Transverse colon (tissue), 4 donors: ENCODE results near the gene FOXP4. TPM values are rescaled to one million over a fixed set of nuclear protein-coding genes. Genes with fewer than 3 reads are reported as not detected.

Source experiments
- DNase-seq: peaks from one replicate; pipeline ENCODE4 v3.0.0-alpha.2; 2019
- H3K27ac ChIP-seq, 4 donors: fragments of 200-600 bp; sonication (generic); 2 replicates each; pipeline ENCODE4 v1.5.1; 2016 to 2018; ENCODE audit warnings: inconsistent platforms in 4 of 4
- H3K27me3 ChIP-seq: fragments of 200-600 bp; sonication (generic); 2 replicates; pipeline ENCODE4 v1.5.1; 2017; ENCODE audit warnings: inconsistent platforms
- H3K36me3 ChIP-seq, 4 donors: fragments of 200-600 bp; sonication (generic); 2 replicates each; pipeline ENCODE4 v1.5.1; 2017 to 2019; ENCODE audit warnings: inconsistent platforms in 4 of 4
- H3K4me1 ChIP-seq, 4 donors: fragments of 200-600 bp; sonication (generic); 2 replicates each; pipeline ENCODE4 v1.5.1; 2017 to 2020; ENCODE audit warnings: inconsistent platforms in 4 of 4
- H3K4me3 ChIP-seq, 4 donors: fragments of 200-600 bp; sonication (generic); 1 replicate in 1 of 4; 2 replicates in 3 of 4; pipeline versions ENCODE4 v1.5.1 to v1.6.1; 2017 to 2019; ENCODE audit warnings: inconsistent platforms in 4 of 4
- H3K9me3 ChIP-seq, 2 donors: fragments of 200-600 bp; sonication (generic); 2 replicates each; pipeline ENCODE4 v1.5.1; 2017 to 2019; ENCODE audit warnings: inconsistent platforms in 2 of 2
- EP300 ChIP-seq: sonication (generic); formaldehyde crosslinking; IDR thresholded peaks from one replicate; pipeline ENCODE4 v1.6.1; 2017; ENCODE audit warnings: antibody characterized with exemption, low read depth
- POLR2A ChIP-seq: fragments of 450-650 bp; IDR thresholded peaks from one replicate; pipeline ENCODE4 v1.6.1; 2016; ENCODE audit warnings: antibody characterized with exemption, mild to moderate bottlenecking, moderate library complexity
- POLR2AphosphoS5 ChIP-seq, 3 donors: sonication (generic); formaldehyde crosslinking; IDR thresholded peaks; one replicate each; pipeline ENCODE4 v1.6.1; 2016; ENCODE audit warnings: antibody characterized with exemption in 3 of 3
- WGBS, 2 donors: methylation state at CpG; one replicate each; pipeline ENCODE4 v1.1.5; 2018; ENCODE audit warnings: low coverage in 1 of 2; 5-methylcytosine and 5-hydroxymethylcytosine counted together
- in situ Hi-C, 4 donors: fragments of 200-750 bp; cut with MboI; loops; one replicate each; pipeline versions ENCODE4 v1.15.0 to v1.15.1; 2017; ENCODE audit warnings: low sequenced_read_pairs in 3 of 4, low pct_ligation_motif_present in 1 of 4, low pct_unique_long_range_greater_than_20kb in 1 of 4
- intact Hi-C: fragments of 100-400 bp; cut with DNase I; formaldehyde crosslinking; loops from one replicate; pipeline ENCODE4 v1.15.1; 2023; ENCODE audit warnings: low total_unique reads
- total RNA-seq, 4 donors: library from RNA; depleted of rRNA; stranded (reverse); fragments of >200 nt; gene quantifications; one replicate each; pipeline ENCODE4 v1.1.0, GENCODE V29; 2016
- TF ChIP-seq, protein P1 (sequence below), 5 experiments: fragments of 200-600 bp in 3 of 5; fragments of 450-650 bp in 2 of 5; sonication (generic) in 3 of 5; IDR thresholded peaks; 1 replicate in 2 of 5; 2 replicates in 3 of 5; pipeline ENCODE4 v1.5.1; 2016 to 2017; ENCODE audit warnings: antibody characterized with exemption in 5 of 5, inconsistent platforms in 3 of 5, mild to moderate bottlenecking in 2 of 5, moderate library complexity in 1 of 5

FOXP4 gene
- total RNA-seq, 4 donors from 2014 or later = 13.8 to 45.6 (median 17.2) TPM

DNA sequence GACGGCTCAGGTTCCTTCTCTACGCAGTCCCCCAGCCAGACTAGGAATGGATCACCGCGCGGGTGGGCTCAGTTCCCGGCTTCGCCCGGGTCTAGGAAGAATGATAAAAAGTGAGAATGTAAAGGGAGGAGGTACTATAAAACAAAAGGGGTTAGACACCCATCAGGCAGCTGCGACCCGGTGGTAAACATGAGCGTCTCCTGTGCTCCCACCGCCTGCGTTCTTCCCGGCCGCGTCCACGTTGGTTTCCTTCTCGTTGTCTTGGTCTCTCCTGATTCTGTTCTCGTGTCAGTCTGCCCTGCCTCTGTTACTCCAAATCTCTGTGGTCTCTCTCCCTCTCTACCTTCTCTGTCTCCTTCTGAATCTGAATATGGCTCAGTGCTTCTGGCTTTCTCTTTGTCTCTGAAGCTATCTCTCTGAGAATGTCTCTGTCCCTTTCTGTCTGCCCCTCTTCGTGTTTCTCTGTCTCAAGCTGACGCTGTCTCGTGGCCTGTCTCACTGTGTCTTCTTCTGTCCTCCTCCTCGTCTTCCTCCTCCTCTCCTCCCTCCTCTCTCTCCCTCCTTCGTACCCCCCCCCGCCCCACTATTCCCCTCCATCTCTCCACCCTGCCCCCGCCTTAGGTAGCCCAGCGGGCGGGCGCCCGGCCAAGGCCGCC lies 41.6 kb upstream of the FOXP4 start:
- TF ChIP-seq POLR2AphosphoS5 (IDR thresholded peaks at IDR 0.05) (no peak), POLR2A (no peak), EP300 (no peak)
- TF ChIP-seq, protein P1, sequence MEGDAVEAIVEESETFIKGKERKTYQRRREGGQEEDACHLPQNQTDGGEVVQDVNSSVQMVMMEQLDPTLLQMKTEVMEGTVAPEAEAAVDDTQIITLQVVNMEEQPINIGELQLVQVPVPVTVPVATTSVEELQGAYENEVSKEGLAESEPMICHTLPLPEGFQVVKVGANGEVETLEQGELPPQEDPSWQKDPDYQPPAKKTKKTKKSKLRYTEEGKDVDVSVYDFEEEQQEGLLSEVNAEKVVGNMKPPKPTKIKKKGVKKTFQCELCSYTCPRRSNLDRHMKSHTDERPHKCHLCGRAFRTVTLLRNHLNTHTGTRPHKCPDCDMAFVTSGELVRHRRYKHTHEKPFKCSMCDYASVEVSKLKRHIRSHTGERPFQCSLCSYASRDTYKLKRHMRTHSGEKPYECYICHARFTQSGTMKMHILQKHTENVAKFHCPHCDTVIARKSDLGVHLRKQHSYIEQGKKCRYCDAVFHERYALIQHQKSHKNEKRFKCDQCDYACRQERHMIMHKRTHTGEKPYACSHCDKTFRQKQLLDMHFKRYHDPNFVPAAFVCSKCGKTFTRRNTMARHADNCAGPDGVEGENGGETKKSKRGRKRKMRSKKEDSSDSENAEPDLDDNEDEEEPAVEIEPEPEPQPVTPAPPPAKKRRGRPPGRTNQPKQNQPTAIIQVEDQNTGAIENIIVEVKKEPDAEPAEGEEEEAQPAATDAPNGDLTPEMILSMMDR (IDR thresholded peaks at IDR 0.05) = no peak
- in situ Hi-C loops = no loop called here
- DNase-seq = no peak
- intact Hi-C loops = loop anchor here (2.0 to 5.0 kb wide), 2 partner anchors 42 to 77 kb away; partner anchors contain the start of gene FOXP4
- H3K36me3 ChIP-seq = no peaks in the 10 kb centered on the region
- peaks cover 30% of the 10 kb centered on the region for H3K27me3 ChIP-seq
- H3K4me1 ChIP-seq = peaks cover 6 to 28% (median 24%) of the 10 kb centered on the region in 4 donors
- no peaks in the 10 kb centered on the region for H3K9me3 ChIP-seq
- H3K4me3 ChIP-seq = peak overlapping the region in 3 of 4 donors; percentile 1 to 51 (median 29)
- WGBS, 2 donors = 0 to 7% methylated on average over 11 to 29 of the region's 31 CpGs
- peak overlapping the region; percentile 71 to 79 (median 75) for H3K27ac ChIP-seq

DNA sequence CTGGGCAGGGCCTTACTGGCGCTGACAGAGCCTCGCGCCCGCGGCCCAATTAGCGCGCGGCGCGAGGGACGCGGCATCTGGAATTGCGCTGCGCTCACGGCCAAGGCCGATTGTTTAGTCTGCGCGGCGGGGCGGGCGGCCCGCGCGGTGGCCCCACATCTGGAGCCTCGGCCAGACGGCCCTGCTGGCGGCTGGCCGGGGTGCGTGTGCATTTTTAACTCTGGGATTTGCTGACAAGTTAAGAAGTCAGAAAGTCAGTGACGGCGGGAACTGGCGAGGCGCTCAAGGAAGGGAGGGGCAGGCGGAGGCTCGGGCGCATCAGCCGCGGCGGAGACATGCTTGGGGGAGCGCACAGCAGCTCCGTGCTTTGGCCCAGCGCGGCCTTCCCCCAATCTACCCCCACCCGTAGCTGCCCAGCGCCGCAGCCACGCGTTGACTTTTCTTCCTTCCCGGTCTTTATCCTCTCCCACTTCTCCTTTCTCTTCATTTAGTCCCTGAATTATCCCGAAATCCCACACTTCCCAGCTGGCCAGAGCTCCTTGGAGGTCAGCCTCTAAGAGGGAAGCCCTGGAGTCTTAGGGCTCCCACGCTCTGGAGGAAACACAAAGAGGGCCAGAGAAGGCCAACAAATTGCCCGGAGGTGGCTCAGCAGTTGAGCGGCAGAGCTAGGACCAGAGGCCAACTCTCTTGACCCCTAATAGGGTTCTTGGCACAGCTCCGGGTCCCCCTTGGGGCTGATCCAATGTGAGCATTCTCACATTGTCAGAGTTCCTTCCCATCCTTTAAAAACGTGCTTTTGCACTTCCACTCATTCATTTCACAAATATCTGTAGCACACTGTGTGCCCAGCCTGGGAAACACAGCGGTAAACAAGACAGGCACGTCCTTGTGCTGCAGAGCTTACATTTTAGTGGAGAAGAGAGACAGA lies 40.8 kb upstream of the FOXP4 start:
- H3K4me1 ChIP-seq = peaks cover 6 to 28% (median 24%) of the 10 kb centered on the region in 4 donors
- DNase-seq = peak; percentile 72
- TF ChIP-seq POLR2A (no peak), POLR2AphosphoS5 (IDR thresholded peaks at IDR 0.05) (peak; percentile 49 to 60 (median 56))
- peaks cover 30% of the 10 kb centered on the region for H3K27me3 ChIP-seq
- H3K4me3 ChIP-seq = peak overlapping the region in 3 of 4 donors; percentile 1 to 51 (median 29)
- peak overlapping the region; percentile 71 to 79 (median 75) for H3K27ac ChIP-seq
- WGBS, 2 donors = 7 to 20% methylated on average over 10 to 38 of the region's 57 CpGs
- intact Hi-C loops = loop anchor here (2.0 kb wide), 1 partner anchor 41 kb away; the partner anchor contains the start of gene FOXP4
- in situ Hi-C loops = no loop called here
- no peaks in the 10 kb centered on the region for H3K9me3 ChIP-seq
- no peaks in the 10 kb centered on the region for H3K36me3 ChIP-seq

DNA sequence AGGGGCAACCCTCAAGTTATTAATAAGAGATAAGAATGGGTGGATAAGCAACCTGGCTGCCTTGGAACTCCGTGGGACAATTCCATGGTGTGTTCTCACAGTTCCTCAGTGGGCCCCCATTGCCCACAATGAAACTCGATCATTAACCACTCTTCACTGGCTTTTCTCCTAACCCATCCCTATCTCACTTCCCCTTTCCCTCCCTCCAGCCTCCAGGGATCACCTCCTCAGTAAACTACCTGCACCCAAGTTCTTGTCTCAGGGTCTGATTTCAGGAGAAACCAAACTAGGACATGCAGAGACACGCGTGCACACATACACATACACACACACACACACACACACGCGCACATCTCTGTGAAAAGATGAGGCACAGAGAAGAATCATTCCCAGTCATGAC lies 37.7 kb upstream of the FOXP4 start:
- Histone ChIP-seq H3K4me3 (no peak overlapping the region), H3K36me3 (no peaks in the 10 kb centered on the region), H3K27ac (no peak overlapping the region), H3K9me3 (no peaks in the 10 kb centered on the region), H3K4me1 (peaks cover 6 to 23% (median 21%) of the 10 kb centered on the region in 4 donors), H3K27me3 (peaks cover 27% of the 10 kb centered on the region)
- in situ Hi-C loops (no loop called here), intact Hi-C loops (no loop called here)
- TF ChIP-seq POLR2A (no peak), POLR2AphosphoS5 (IDR thresholded peaks at IDR 0.05) (no peak), EP300 (no peak)
- TF ChIP-seq, protein P1 (IDR thresholded peaks at IDR 0.05) = no peak
- WGBS, 2 donors = 89 to 98% methylated on average over 5 to 6 of the region's 6 CpGs
- DNase-seq = no peak

DNA sequence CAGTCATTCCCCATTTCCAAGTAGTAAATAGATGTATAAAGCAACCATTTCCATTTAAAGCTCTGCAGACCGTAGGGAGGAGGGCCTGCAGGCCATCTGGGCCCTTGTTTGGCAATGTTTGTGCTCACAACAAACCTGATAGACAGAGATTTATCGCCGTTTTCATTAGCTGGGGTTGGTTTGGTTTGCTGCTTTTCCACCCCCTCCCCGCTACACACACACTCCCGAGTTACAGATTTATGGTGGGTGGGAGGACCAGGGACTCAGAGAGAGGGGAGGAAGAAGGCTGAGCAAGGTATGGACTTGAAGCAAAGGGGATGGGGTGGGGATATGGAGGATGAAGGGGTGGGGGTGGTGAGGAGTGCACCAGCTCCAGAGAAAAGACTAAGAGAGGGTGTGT lies 36.6 kb upstream of the FOXP4 start:
- H3K4me1 ChIP-seq = peaks cover 0 to 15% (median 12%) of the 10 kb centered on the region in 4 donors
- in situ Hi-C loops (no loop called here), intact Hi-C loops (no loop called here)
- no peak for TF ChIP-seq POLR2A
- TF ChIP-seq EP300 = no peak
- TF ChIP-seq POLR2AphosphoS5 (IDR thresholded peaks at IDR 0.05) = no peak
- TF ChIP-seq, protein P1 (IDR thresholded peaks at IDR 0.05) = no peak
- H3K9me3 ChIP-seq = no peaks in the 10 kb centered on the region
- peaks cover 18% of the 10 kb centered on the region for H3K27me3 ChIP-seq
- no peak overlapping the region for H3K4me3 ChIP-seq
- 75% methylated on average over 5 of the region's 5 CpGs; no CpG with 5 or more reads in 1 of the 2 donors for WGBS, 2 donors
- H3K27ac ChIP-seq = no peak overlapping the region
- no peaks in the 10 kb centered on the region for H3K36me3 ChIP-seq
- DNase-seq = no peak
